ENCODE data around the gene IER5. TPM values are rescaled to one million over a fixed set of nuclear protein-coding genes. Genes with fewer than 3 reads are reported as not detected.

The IER5 gene
- total and polyA plus RNA-seq, 2 donors (not counting 1 experiment from before 2014, with no cell fraction given): 19.1 to 42.8 TPM

DNA sequence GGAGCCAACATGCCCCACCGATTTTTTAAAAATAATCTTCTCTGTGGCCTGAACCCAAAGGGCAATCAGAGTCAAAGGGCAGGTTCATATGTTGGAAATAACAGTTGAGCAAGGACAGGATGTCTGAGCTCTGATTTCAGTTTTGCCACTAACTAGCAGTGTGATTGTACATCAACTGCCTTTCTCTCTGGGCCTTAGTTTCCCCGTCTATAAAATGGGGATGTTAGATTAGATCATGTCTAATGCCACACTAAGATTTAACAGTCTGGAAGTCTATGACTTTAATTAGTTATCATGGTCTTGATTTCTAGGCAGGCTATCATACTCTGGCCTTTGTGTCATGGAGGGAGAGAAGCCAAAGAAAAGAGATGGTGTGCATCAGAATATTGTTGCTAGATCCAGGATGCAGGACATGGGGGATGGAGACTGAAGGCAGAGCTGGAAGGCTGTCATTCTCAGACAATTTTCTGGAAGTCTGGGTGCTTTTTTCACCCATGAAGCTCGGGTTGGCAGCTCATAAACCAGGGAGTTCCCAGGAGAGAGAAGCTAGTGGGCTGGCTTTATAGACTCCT is 28.4 kb downstream of the IER5 start:
- TF ChIP-seq, protein P1, sequence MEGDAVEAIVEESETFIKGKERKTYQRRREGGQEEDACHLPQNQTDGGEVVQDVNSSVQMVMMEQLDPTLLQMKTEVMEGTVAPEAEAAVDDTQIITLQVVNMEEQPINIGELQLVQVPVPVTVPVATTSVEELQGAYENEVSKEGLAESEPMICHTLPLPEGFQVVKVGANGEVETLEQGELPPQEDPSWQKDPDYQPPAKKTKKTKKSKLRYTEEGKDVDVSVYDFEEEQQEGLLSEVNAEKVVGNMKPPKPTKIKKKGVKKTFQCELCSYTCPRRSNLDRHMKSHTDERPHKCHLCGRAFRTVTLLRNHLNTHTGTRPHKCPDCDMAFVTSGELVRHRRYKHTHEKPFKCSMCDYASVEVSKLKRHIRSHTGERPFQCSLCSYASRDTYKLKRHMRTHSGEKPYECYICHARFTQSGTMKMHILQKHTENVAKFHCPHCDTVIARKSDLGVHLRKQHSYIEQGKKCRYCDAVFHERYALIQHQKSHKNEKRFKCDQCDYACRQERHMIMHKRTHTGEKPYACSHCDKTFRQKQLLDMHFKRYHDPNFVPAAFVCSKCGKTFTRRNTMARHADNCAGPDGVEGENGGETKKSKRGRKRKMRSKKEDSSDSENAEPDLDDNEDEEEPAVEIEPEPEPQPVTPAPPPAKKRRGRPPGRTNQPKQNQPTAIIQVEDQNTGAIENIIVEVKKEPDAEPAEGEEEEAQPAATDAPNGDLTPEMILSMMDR (conservative IDR thresholded peaks at IDR 0.05 in 1 of 2, IDR thresholded peaks at IDR 0.05 in 1 of 2; ENCODE audit: low read depth in 1 of 2, low read length in 2 of 2): no peak
- no peak for TF ChIP-seq EZH2 (IDR thresholded peaks at IDR 0.05; ENCODE audit: low read length, missing control alignments)
- H3K4me2 ChIP-seq (ENCODE audit: extremely low read depth, insufficient read depth, low read length): no peak overlapping the region
- DNase-seq (ENCODE audit: low read depth in 2 of 2): no peak
- H3K27me3 ChIP-seq (ENCODE audit: control insufficient read depth, insufficient read depth, low read length): no peaks in the 10 kb centered on the region
- no peaks in the 10 kb centered on the region for H3K9me3 ChIP-seq (ENCODE audit: control insufficient read depth, insufficient read depth, low read depth, low read length)
- no peaks in the 10 kb centered on the region for H3K36me3 ChIP-seq (ENCODE audit: control insufficient read depth, insufficient read depth, low read length)
- no peak overlapping the region for H3K27ac ChIP-seq (ENCODE audit: insufficient read depth, low read length)
- H4K20me1 ChIP-seq (ENCODE audit: control insufficient read depth, extremely low read depth, insufficient read depth, low read length): no peaks in the 10 kb centered on the region
- H3K4me1 ChIP-seq (ENCODE audit: control insufficient read depth, extremely low read depth, insufficient read depth, low read length): peaks cover 24% of the 10 kb centered on the region
- no peak overlapping the region for H3K9ac ChIP-seq (ENCODE audit: insufficient read depth, low read length)
- H3K79me2 ChIP-seq (ENCODE audit: control insufficient read depth, insufficient read depth, low read length): no peaks in the 10 kb centered on the region
- no peak overlapping the region for H2AFZ ChIP-seq (ENCODE audit: low read length)
- no peak overlapping the region for H3K4me3 ChIP-seq (replicated peaks in 1 of 4; ENCODE audit: control extremely low read depth in 1 of 4, insufficient read depth in 1 of 4, low read depth in 3 of 4, low read length in 4 of 4)

DNA sequence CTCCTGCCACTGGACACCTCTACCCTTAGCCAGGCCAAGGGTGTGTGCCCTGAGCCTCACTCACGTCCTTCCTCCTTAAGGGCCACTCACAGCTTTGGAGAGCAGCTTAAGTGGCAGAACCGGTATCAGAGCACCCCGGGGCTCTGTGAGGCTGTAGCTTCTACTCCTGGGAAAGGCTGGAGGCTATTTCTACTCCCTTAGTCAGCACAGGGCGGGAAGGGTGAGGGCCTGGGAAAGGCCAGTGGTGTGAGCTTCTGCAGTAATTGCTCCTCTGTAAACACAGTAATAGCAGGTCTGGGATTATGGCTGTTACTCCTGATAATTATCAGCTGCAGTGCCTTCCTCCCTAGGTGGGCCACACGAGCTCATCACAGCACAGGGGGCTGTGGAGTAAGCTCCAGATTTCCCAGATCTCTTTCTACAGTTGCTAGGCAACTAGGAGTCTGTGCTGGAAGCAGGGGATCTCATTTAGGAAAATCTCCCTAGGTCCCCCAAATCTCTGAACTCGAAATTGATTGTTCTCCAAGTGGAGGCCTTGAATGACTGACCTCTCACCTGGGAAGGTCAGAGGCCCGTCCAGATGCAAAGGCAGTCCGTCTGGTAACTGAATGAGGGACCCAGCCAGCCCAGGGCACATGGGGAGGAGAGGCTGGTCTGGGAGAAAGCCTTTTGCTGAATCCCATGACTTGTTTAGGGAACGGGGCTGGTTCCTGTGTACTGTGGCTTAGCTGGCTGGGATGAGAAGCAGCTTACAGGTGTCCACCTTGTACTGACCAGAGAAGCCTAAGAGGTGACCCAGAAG is 29.3 kb downstream of the IER5 start:
- Histone ChIP-seq H3K36me3 (ENCODE audit: control insufficient read depth, insufficient read depth, low read length) (no peaks in the 10 kb centered on the region), H3K27me3 (ENCODE audit: control insufficient read depth, insufficient read depth, low read length) (no peaks in the 10 kb centered on the region), H3K4me2 (ENCODE audit: extremely low read depth, insufficient read depth, low read length) (no peak overlapping the region), H3K4me3 (replicated peaks in 1 of 4; ENCODE audit: control extremely low read depth in 1 of 4, insufficient read depth in 1 of 4, low read depth in 3 of 4, low read length in 4 of 4) (no peak overlapping the region), H3K4me1 (ENCODE audit: control insufficient read depth, extremely low read depth, insufficient read depth, low read length) (peaks cover 17% of the 10 kb centered on the region), H2AFZ (ENCODE audit: low read length) (no peak overlapping the region), H4K20me1 (ENCODE audit: control insufficient read depth, extremely low read depth, insufficient read depth, low read length) (no peaks in the 10 kb centered on the region), H3K9me3 (ENCODE audit: control insufficient read depth, insufficient read depth, low read depth, low read length) (no peaks in the 10 kb centered on the region), H3K27ac (ENCODE audit: insufficient read depth, low read length) (no peak overlapping the region), H3K9ac (ENCODE audit: insufficient read depth, low read length) (no peak overlapping the region), H3K79me2 (ENCODE audit: control insufficient read depth, insufficient read depth, low read length) (no peaks in the 10 kb centered on the region)
- TF ChIP-seq, protein P1 (conservative IDR thresholded peaks at IDR 0.05 in 1 of 2, IDR thresholded peaks at IDR 0.05 in 1 of 2; ENCODE audit: low read depth in 1 of 2, low read length in 2 of 2): no peak
- no peak for TF ChIP-seq EZH2 (IDR thresholded peaks at IDR 0.05; ENCODE audit: low read length, missing control alignments)
- peak in 1 of 2 donors; percentile 75 for DNase-seq (ENCODE audit: low read depth in 2 of 2)

DNA sequence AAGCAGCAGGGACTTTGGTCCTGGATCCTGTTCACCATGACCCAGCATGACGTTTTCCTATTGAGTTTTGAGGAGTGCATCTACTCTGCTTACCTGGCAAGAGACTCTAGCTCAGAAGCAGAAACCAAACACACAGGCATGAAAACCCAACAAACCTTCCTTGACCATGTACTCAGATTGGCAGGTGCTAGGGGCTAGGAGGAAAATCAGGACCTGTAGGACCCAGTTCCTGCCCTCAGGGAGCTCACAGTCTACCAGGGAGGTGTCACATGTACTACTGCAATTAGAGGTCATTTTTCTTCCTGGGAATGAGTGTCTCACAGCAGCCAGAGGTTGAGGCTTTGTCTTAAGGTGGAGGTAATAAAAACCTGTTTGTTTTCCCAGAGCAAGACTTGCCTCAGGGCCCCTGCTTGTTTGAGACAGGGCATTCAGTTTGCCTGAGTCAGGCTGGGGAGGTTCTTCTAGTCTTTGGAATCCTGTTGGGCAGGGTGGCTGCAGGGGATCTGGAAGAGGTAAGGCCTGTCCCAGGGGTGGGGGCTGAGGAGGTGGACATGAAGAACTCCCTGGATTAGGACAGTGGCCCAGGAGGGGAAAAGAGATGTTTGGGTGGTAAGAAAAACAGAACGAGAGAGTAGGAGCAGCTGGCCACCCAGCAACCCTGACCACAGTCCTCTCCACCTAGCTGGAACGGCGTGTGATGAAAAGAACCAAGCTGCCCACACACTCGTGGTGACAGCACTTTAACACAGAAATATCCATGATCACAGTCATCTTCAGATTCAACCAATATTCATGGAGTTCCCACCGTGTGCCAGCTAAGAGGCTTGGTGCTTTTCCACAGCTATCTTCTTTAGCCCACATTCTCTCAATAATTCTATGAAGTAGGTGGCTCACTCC is 30.8 kb downstream of the IER5 start:
- Histone ChIP-seq H3K4me2 (ENCODE audit: extremely low read depth, insufficient read depth, low read length) (no peak overlapping the region), H3K27me3 (ENCODE audit: control insufficient read depth, insufficient read depth, low read length) (no peaks in the 10 kb centered on the region), H3K9me3 (ENCODE audit: control insufficient read depth, insufficient read depth, low read depth, low read length) (no peaks in the 10 kb centered on the region), H3K4me1 (ENCODE audit: control insufficient read depth, extremely low read depth, insufficient read depth, low read length) (peaks cover 7% of the 10 kb centered on the region), H3K79me2 (ENCODE audit: control insufficient read depth, insufficient read depth, low read length) (no peaks in the 10 kb centered on the region), H3K36me3 (ENCODE audit: control insufficient read depth, insufficient read depth, low read length) (no peaks in the 10 kb centered on the region), H3K9ac (ENCODE audit: insufficient read depth, low read length) (no peak overlapping the region), H3K27ac (ENCODE audit: insufficient read depth, low read length) (no peak overlapping the region), H4K20me1 (ENCODE audit: control insufficient read depth, extremely low read depth, insufficient read depth, low read length) (no peaks in the 10 kb centered on the region), H3K4me3 (replicated peaks in 1 of 4; ENCODE audit: control extremely low read depth in 1 of 4, insufficient read depth in 1 of 4, low read depth in 3 of 4, low read length in 4 of 4) (no peak overlapping the region), H2AFZ (ENCODE audit: low read length) (no peak overlapping the region)
- no peak for DNase-seq (ENCODE audit: low read depth in 2 of 2)
- no peak for TF ChIP-seq EZH2 (IDR thresholded peaks at IDR 0.05; ENCODE audit: low read length, missing control alignments)
- TF ChIP-seq, protein P1 (conservative IDR thresholded peaks at IDR 0.05 in 1 of 2, IDR thresholded peaks at IDR 0.05 in 1 of 2; ENCODE audit: low read depth in 1 of 2, low read length in 2 of 2): no peak
